ENCODE data around the gene TM7SF2.
"Not testable (repeated sequence)": the region's sequence is repeated elsewhere in the genome, so short reads cannot be mapped to it uniquely, and the experiment has no call there.

TM7SF2 gene

GRCh38 chr11:65131417-65131776 lies 19.7 kb downstream of the TM7SF2 start:
- DNase-seq: no peak

DNA sequence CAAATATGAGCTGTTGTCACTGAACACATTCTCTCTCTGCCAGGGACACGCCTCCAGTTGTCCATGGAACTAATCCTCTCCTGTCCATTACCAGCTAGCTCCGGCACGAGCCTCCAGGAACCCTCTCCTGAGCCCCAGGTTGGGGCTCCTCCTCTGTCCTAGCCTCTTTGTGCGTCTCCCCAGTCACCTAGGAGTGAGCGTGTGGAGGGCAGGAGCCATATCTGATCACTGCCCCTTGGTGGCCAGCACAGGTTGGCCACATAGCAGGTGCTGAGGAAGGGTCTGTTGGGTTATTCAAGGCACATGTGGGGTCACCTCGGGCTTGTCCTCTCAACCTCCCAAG lies 20.2 kb downstream of the TM7SF2 start:
- DNase-seq: no peak

DNA sequence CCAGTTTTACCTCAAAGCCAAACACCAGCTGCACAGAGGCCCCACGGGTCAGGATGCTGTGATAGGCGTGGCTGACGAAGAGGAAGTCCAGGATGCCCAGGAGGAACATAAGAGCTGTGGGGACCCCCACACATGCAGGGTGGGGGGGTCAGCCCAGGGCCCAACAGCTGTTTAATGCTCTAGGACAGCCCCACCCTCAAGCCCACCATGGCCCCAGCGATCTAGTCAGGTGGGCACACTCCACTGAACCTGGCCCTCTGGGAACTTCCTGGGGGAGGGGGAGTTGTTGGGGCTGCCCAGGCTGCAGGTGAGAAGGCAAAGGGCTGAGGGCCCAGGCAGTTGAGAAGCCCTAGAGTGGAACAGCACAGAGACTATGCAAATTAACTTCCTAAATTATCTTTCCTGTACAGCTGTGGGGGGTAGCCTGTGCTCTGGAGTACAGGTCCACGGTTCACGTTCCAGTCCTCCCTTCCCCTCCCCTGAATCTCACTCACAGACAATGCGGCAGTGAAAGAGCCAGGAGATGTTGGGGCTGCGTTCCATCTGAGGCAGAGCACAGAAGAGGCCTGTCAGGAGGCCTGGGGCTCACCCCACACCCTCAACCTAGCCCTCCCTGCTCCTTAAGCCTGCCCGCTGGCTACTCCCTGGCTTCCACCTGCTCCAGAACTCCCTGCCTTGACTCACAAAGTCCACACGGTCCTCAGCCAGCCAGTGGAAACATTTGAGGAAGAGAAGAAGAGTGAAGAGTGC lies 20.7 kb downstream of the TM7SF2 start:
- DNase-seq: no peak

- DNase-seq: peak; percentile 57
Measured at GRCh38 chr11:65132988-65133700, 21.5 kb downstream of the TM7SF2 start.

- DNase-seq: no peak
Measured at GRCh38 chr11:65133724-65134123, 22.1 kb downstream of the TM7SF2 start.

GRCh38 chr11:65134240-65134951 lies 22.7 kb downstream of the TM7SF2 start, which contains the start of gene SYVN1:
TSS of gene SYVN1 (minus strand) at chr11:65134519. CDS start at chr11:65133601, 918 bp downstream.
- peak; percentile 92 for DNase-seq

DNA sequence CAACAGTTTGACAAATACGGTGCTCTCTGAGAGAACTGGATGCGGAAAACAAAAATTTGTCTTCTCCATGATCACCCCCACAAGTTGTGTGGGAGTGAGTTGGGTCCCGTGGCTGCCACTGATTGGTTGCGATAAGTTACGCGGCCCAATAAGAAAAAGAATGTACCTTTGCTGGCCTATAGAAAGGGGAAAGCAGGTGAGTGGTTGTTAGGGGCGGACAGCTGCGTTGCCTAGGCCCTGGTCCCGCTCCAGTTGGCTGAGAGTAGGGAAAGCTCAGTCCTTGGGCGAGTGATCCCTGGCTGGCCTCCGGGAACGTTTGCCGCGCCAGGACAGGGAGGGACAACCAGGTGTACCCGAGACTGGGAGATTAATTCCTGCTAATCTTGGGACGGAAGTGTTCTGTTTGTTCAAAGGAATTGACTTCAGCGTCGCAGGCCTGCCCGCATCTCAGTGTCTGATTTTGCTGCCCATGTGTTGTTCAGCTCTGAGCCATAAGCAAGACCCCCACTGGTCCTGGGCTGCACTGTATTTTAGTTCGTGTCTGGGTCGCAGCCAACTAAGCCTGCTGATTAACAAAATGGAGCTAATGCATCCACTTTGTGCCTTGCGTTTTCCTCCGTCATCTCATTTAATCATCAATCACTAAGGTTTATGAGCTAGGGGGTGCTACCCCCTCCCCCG lies 23.4 kb downstream of the TM7SF2 start:
- DNase-seq: peak; percentile 93

GRCh38 chr11:65135633-65136145 lies 24.0 kb downstream of the TM7SF2 start:
- DNase-seq: no peak

DNA sequence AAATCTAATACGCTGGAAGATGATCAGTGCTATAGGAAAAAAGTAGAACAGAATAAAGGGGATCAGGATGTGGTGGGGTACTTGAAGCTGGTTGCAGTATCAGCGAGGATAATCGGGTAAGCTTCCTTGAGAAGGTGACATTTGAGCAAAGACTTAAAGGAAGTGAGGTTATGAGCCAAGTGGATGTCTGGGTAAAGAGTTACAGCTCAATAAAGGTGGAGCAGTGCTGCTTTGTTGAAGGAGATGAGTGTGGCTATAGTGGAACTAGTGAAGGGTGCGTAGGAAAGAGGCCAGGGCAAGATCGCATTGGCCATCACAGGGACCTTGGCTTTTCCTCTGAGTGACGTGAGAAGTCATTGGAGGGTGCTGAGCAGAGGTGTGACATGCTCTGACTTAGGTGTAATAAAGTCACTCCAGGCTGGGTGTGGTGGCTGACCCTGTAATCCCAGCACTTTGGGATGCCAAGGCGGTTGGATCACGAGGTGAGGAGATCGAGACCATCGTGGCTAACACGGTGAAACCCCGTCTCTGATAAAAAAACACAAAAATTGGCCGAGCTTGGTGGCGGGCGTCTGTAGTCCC lies 24.9 kb downstream of the TM7SF2 start:
- no peak for DNase-seq

GRCh38 chr11:65141896-65142494 lies 30.3 kb downstream of the TM7SF2 start:
- DNase-seq: no peak

DNA sequence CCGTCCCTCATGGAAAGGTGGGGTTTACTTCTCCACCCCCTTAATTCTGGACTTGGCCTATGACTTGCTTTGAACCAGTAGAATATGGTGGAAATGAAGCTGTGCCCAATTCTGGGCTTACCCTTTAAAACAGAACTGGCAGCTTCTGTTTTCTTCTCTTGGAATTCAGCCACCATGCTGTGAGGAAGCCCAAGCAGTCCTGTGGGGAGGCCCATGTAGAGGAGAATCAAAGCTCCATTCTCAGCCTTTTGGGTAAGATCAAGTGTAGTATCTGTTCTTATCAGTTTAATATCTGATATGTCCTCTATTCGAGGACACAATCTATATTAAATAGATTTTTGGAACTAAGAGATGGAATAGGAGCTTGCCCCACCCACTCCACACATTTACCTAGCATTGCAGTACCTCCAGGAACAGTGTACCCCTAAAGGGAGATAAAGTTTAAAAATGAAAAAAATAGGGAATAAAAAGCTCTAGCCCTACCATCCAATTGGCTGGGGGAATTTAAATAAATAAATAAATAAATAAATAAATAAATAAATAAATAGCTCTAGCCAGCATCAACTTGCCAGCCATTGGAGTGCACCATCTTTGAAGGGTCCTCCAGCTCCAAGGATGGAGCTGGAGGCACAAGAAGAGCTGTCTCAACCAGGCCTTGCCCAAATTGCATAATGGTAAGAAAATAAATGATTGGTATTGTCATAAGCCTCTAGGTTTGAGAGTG lies 35.8 kb downstream of the TM7SF2 start:
- DNase-seq: no peak

GRCh38 chr11:65148657-65149056 lies 37.0 kb downstream of the TM7SF2 start:
- no peak for DNase-seq

GRCh38 chr11:65150131-65150508 lies 38.4 kb downstream of the TM7SF2 start:
- DNase-seq: not testable (repeated sequence)

DNA sequence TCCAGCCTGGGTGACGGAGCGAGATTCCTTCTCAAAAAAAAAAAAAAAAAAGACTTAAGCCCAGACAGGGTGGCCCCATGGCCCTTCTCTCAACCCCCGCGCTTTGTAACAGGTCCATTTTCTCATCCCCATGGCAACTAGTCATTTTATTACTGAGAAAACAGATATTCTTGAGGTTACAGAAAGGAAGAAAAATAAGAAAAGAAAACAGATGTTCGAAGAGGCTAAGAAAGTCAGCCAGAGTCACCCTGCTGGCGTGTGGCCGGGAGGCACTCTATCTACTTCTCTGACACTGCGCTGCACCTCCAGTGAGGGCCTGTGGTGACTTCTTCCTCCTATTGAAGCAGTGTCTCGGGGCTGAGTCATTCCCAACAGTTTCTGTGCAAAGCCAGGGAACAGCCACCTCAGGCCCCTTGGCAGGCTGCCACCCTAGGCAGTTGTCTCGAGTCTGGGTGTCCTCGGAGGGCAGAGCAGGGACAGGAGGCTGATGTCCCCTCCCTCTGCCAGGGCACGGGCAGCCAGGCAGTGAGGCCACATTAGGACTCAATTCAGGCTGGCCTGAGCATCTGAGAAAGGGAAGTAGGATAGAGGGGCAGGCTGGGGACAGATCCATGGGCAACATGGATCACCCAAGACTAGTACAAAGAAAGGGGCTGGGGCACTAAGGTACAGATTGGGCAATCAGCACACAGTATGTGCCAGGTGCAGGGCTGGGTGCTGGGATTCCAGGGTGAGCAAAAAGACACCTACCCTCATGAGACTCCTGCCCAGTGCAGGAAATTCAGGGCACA lies 39.0 kb downstream of the TM7SF2 start:
- DNase-seq: no peak

DNA sequence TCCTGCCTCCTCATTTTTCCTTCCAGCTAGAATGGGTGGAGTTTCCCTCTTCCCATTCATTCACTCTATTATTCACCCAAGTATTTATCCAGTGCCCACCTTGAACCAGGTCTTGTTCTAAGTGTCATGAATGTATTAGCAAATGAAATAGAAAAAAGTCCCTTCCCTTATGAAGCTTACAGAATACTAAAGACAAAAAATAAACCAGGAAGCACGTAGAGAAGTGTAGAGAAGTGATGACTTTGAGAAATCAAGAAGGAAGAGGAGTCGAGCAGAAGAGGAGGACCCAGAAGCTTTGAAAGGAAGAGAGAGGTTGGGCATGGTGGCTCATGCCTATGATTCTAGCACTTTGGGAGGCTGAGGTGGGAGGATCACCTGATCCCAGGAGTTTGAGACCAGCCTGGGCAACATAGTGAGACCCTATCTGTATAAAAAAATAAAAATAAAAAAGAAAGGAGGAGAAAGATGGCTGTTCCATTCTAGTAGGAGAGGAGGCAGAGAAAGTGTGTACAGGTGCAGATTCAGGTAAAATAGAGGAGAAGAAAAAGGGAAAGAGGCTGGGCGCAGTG lies 39.7 kb downstream of the TM7SF2 start:
- no peak for DNase-seq

DNA sequence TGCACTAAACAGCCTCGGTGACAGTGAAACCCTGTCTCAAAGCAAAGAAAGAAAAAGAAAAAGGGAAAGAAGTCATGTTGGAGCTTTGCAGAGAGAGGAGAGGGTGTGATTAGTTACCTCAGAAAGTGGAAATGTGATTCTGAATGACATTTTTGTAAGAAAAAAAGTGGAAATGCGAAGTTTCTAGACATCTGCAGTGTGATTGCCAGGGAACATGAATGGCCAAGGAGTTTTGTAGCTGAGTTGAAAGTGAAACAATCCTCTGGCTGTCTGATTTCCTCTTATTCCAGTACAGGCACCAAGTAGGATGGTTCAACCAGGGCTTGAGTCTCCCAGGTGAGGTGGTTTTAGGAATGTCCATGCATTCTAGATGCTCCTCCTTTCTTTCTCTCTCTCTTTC lies 40.5 kb downstream of the TM7SF2 start:
- no peak for DNase-seq

- no peak for DNase-seq
Measured at GRCh38 chr11:65156256-65156655, 44.6 kb downstream of the TM7SF2 start.

- DNase-seq: no peak
Measured at GRCh38 chr11:65156926-65157325, 45.3 kb downstream of the TM7SF2 start.

DNA sequence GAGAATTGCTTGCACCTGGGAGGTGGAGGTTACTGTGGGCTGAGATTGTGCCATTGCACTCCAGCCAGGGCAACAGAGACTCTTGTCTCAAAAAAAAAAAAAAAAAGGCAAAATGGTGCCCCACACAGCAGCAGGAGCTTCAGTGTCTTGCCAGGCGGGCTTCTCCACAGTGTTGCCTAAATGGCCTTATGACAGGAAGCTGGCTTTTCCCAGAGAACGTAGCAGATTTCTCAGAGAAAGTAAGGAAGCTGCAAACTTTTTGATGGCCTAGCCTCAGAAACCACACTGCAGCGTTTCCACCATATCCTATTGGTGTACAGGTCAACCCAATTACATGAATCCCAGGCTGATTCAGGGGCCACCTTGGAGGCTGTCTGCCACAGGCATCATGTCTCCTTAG lies 45.7 kb downstream of the TM7SF2 start:
- no peak for DNase-seq

DNA sequence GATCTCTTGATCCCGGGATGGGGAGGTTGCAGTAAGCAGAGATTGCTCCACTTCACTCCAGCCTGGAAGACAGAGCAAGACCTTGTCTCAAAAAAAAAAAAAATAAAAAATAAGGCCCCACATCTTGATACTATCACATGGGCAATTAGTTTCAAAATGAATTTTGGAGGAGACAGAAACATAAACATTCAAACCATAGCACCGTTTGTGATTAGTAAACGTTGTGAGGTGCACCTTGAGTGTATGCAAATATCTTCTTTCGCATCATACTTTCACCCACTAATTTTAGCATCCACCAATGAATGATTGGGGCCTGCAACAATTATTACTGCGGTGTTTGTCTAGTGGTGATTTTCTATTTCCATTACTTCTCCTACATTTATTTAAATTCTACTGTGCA lies 47.3 kb downstream of the TM7SF2 start:
- no peak for DNase-seq
